ENCODE measurements around the gene AKAP6. TPM values are rescaled to one million over a fixed set of nuclear protein-coding genes. Genes with fewer than 3 reads are reported as not detected.

AKAP6 gene
- total RNA-seq, 1 experiment from 2014 or later, result 2.3 TPM

DNA sequence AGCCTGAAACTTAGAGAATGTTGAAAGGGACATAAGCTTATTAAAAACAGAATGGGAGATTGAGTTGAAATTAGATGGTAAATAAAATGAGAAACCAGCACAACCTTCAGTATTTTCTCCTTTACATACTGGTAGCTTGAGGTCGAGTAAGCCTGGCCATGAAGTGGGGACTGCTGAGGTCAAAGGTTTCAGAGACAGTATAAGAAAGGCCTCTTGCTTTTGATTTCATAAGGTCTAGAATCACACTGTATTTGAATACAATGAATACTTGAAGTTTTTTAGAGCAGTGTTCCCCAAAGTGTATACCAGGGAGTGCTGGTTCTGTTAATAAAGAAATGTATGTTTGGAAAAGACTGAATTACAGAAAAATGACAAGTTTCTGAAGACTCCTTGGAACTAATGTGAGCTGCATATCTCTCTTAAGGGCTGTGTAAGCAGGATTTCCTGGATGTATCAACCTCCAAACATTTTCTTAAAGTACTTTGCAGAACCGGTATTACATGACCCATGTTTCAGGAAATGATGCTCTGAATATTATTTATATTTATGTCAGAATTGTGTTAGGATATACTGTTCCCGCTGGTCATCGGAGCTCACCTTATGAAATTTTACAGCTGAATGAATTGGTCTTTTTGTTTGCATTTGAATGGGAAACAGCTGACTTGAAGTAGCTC is 85.0 kb downstream of the AKAP6 start:
- peaks cover 6% of the 10 kb centered on the region for H3K4me1 Mint-ChIP-seq (ENCODE audit: insufficient read depth, unreplicated experiment)
- no TSS peak for BruUV-seq (replicated peaks)
- no peaks in the 10 kb centered on the region for H3K27me3 Mint-ChIP-seq (ENCODE audit: insufficient read depth, unreplicated experiment)
- ChIA-PET POLR2A (no interaction called here), CTCF (interaction anchor here (0.6 kb wide), 1 partner anchor 1818 kb away, joined by 4 read pairs; no protein-coding TSS in a partner anchor)
- intact Hi-C loops (cut with micrococcal nuclease), result no loop called here
- TF ChIP-seq, protein P1, sequence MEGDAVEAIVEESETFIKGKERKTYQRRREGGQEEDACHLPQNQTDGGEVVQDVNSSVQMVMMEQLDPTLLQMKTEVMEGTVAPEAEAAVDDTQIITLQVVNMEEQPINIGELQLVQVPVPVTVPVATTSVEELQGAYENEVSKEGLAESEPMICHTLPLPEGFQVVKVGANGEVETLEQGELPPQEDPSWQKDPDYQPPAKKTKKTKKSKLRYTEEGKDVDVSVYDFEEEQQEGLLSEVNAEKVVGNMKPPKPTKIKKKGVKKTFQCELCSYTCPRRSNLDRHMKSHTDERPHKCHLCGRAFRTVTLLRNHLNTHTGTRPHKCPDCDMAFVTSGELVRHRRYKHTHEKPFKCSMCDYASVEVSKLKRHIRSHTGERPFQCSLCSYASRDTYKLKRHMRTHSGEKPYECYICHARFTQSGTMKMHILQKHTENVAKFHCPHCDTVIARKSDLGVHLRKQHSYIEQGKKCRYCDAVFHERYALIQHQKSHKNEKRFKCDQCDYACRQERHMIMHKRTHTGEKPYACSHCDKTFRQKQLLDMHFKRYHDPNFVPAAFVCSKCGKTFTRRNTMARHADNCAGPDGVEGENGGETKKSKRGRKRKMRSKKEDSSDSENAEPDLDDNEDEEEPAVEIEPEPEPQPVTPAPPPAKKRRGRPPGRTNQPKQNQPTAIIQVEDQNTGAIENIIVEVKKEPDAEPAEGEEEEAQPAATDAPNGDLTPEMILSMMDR (IDR thresholded peaks at IDR 0.05; ENCODE audit: unreplicated experiment), result no peak
- no peak overlapping the region for H3K27ac Mint-ChIP-seq (ENCODE audit: low read depth, unreplicated experiment)
- DNase-seq (ENCODE audit: unreplicated experiment), result no peak
- H3K36me3 Mint-ChIP-seq (ENCODE audit: insufficient read depth, unreplicated experiment), result no peaks in the 10 kb centered on the region
- H3K9me3 Mint-ChIP-seq (ENCODE audit: unreplicated experiment), result no peaks in the 10 kb centered on the region
- no peak overlapping the region for H3K4me3 Mint-ChIP-seq (ENCODE audit: unreplicated experiment)

DNA sequence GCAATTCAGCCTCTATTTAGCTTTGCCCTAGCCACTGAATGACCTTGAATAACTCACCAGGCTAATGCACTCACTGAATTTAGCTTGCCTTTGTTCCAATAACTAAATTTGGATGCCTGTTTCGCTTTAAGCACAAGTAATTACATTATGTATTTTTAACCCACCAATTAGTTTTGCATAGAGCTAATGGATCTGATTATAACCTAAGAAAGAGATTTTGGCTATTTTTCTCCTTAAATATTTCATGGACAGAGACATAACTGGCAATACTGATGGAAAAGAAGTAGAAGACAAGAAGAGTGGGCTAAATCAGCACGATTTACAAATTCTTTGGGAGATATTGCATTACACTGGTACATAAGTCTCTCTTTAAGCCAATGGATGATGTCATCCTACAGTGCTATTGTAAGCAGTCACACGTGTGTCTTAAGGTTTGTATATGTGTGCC is 85.7 kb downstream of the AKAP6 start:
- ChIA-PET CTCF (no interaction called here), POLR2A (no interaction called here)
- BruUV-seq (replicated peaks), result no TSS peak
- TF ChIP-seq, protein P1 (IDR thresholded peaks at IDR 0.05; ENCODE audit: unreplicated experiment), result no peak
- Mint-ChIP-seq H3K9me3 (ENCODE audit: unreplicated experiment) (no peaks in the 10 kb centered on the region), H3K27me3 (ENCODE audit: insufficient read depth, unreplicated experiment) (no peaks in the 10 kb centered on the region), H3K4me3 (ENCODE audit: unreplicated experiment) (no peak overlapping the region), H3K36me3 (ENCODE audit: insufficient read depth, unreplicated experiment) (no peaks in the 10 kb centered on the region), H3K27ac (ENCODE audit: low read depth, unreplicated experiment) (no peak overlapping the region), H3K4me1 (ENCODE audit: insufficient read depth, unreplicated experiment) (peaks cover 6% of the 10 kb centered on the region)
- DNase-seq (ENCODE audit: unreplicated experiment), result no peak
- intact Hi-C loops (cut with micrococcal nuclease), result no loop called here

DNA sequence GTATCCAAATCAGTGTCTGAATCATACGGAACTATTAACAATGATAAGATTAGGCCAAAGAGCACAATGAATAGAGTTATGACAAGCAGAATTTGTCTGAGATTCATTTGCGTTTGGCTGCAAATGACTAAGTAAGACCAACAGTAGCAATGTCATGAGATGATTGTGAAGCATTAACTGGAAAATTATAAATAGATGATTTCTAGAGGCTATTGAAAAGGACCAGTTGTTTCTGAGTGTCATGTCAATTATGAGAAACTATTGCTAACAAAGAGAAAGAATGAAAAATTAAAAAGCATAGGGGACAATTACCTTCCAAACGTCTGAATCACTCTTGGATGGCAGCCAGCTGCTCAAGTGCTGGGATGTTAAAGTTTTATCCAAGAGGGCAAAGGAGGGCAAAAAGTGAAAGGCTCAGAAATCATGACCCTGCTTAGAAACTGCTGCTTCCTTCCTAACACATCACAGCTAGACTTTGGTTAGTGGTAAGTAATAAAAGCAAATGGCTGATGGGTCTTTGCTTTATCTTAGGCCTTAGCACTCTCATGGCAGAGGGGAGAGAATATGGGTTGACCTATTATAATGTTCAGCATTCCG is 89.0 kb downstream of the AKAP6 start:
- BruUV-seq (replicated peaks), result no TSS peak
- Mint-ChIP-seq H3K4me3 (ENCODE audit: unreplicated experiment) (no peak overlapping the region), H3K36me3 (ENCODE audit: insufficient read depth, unreplicated experiment) (no peaks in the 10 kb centered on the region), H3K9me3 (ENCODE audit: unreplicated experiment) (no peaks in the 10 kb centered on the region), H3K27ac (ENCODE audit: low read depth, unreplicated experiment) (no peak overlapping the region), H3K4me1 (ENCODE audit: insufficient read depth, unreplicated experiment) (peaks cover 6% of the 10 kb centered on the region), H3K27me3 (ENCODE audit: insufficient read depth, unreplicated experiment) (no peaks in the 10 kb centered on the region)
- TF ChIP-seq, protein P1 (IDR thresholded peaks at IDR 0.05; ENCODE audit: unreplicated experiment), result no peak
- CTCF ChIA-PET, result interaction anchor here (0.5 to 0.9 kb wide), 2 partner anchors 10 to 128 kb away, joined by 3 read pairs; no protein-coding TSS in a partner anchor
- peak; percentile 86 for DNase-seq (ENCODE audit: unreplicated experiment)
- POLR2A ChIA-PET, result interaction anchor here (1.0 to 1.3 kb wide), 2 partner anchors 9 to 19 kb away, joined by 3 to 5 read pairs; no protein-coding TSS in a partner anchor
- intact Hi-C loops (cut with micrococcal nuclease), result no loop called here

DNA sequence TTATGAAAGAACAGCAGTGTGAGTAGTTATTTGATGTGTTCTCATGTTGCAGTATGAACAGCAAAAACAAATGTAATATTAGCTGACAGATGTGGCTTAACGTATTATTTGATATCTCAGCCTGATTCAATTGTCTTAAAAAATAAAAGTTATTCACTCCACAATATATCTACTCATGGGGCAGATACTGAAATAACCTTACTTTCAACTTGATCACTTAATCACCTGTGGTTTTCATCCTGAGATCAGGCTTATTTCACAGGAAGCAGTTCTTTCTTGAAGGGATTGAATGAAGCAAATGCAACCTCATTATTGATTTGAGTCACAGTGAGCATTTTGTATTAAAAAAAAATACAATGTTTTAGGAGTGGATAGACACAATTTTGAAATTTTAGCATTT is 90.3 kb downstream of the AKAP6 start:
- Mint-ChIP-seq H3K4me1 (ENCODE audit: insufficient read depth, unreplicated experiment) (peaks cover 6% of the 10 kb centered on the region), H3K4me3 (ENCODE audit: unreplicated experiment) (no peak overlapping the region), H3K9me3 (ENCODE audit: unreplicated experiment) (no peaks in the 10 kb centered on the region), H3K27ac (ENCODE audit: low read depth, unreplicated experiment) (no peak overlapping the region), H3K36me3 (ENCODE audit: insufficient read depth, unreplicated experiment) (no peaks in the 10 kb centered on the region), H3K27me3 (ENCODE audit: insufficient read depth, unreplicated experiment) (no peaks in the 10 kb centered on the region)
- no TSS peak for BruUV-seq (replicated peaks)
- POLR2A ChIA-PET, result interaction anchor here (1.0 kb wide), 1 partner anchor 18 kb away, joined by 3 read pairs; no protein-coding TSS in a partner anchor
- no peak for DNase-seq (ENCODE audit: unreplicated experiment)
- intact Hi-C loops (cut with micrococcal nuclease), result no loop called here
- TF ChIP-seq, protein P1 (IDR thresholded peaks at IDR 0.05; ENCODE audit: unreplicated experiment), result no peak
- CTCF ChIA-PET, result no interaction called here
